Prostate gland (tissue), 2 donors: ENCODE measurements around the gene SKAP2.

Experiments used
- CTCF ChIP-seq, 4 experiments: fragments of 200-600 bp in 2 of 4; fragments of 450-650 bp in 2 of 4; sonication (generic) in 2 of 4; IDR thresholded peaks; 1 replicate in 3 of 4; 2 replicates in 1 of 4; pipeline ENCODE4 v1.5.1; 2016 to 2019; ENCODE audit warnings: antibody characterized with exemption in 4 of 4, mild to moderate bottlenecking in 2 of 4, moderate library complexity in 2 of 4
- POLR2A ChIP-seq: fragments of 450-650 bp; IDR thresholded peaks from one replicate; pipeline ENCODE4 v1.6.1; 2016; ENCODE audit warnings: antibody characterized with exemption, mild to moderate bottlenecking
- POLR2AphosphoS5 ChIP-seq: sonication (generic); formaldehyde crosslinking; IDR thresholded peaks from one replicate; pipeline ENCODE4 v1.6.1; 2017; ENCODE audit warnings: antibody characterized with exemption

DNA sequence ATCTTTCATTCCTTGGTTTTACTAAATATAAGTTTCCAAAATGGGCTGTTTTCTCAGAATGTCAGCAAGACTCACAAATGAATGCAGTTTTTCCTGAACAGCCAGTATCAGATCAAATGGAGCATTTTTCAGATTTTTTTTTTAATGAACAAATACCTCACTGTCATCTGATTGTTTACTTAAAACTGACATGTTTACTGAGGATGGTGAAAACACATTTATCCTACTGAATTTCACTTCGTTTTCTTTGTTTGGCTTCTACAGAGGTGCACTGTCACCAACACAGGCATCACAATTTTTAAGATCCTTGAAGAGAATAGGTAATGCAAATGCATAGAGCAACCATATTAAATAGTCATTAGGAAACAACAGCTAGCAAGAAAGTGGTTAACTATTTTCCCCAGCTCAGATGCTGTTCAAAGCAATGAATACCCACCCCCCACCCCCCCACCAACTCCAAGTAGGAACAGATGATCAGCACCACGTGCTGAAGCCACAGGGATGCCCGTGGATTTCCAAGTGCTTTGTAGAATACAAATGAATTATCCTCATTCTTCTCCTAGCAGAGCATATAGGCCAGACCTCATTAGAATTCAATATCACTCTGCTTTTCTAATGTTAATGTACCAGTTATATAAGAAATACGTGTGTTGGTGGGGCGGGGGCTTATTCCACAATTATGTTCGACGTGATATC, 205.9 kb downstream of the SKAP2 start:
- TF ChIP-seq CTCF (IDR thresholded peaks at IDR 0.05) = no peak
- TF ChIP-seq POLR2AphosphoS5 = no peak
- no peak for TF ChIP-seq POLR2A
